Spleen (tissue), 11 donors: ENCODE data around the gene C1orf159. TPM values are rescaled to one million over a fixed set of nuclear protein-coding genes. Genes with fewer than 3 reads are reported as not detected.
A peak's percentile ranks its signal among the peaks of the same experiment; 100 is the strongest.

Experiments used
- DNase-seq: peaks from one replicate; pipeline ENCODE4 v3.0.0-alpha.2; 2020
- H3K27ac ChIP-seq, 8 donors: fragments of 200-600 bp; sonication (generic) in 7 of 8; 1 replicate in 4 of 8; 2 replicates in 4 of 8; pipeline versions ENCODE4 v1.5.0 to v1.8.0; 2016 to 2021; ENCODE audit warnings: inconsistent platforms in 4 of 8, mild to moderate bottlenecking in 4 of 8, moderate library complexity in 1 of 8
- H3K27me3 ChIP-seq, 7 donors: fragments of 200-600 bp; sonication (generic) in 6 of 7; replicated peaks in 1 of 7; 1 replicate in 4 of 7; 2 replicates in 3 of 7; pipeline versions ENCODE4 v1.5.0 to v1.8.0; 2016 to 2021; ENCODE audit warnings: inconsistent platforms in 3 of 7, mild to moderate bottlenecking in 1 of 7
- H3K36me3 ChIP-seq, 6 donors: fragments of 200-600 bp; sonication (generic) in 5 of 6; 1 replicate in 4 of 6; 2 replicates in 2 of 6; pipeline versions ENCODE4 v1.5.0 to v1.8.0; 2016 to 2021; ENCODE audit warnings: inconsistent platforms in 2 of 6
- H3K4me1 ChIP-seq, 6 donors: fragments of 200-600 bp; sonication (generic) in 5 of 6; 1 replicate in 3 of 6; 2 replicates in 3 of 6; pipeline versions ENCODE4 v1.5.0 to v1.8.0; 2016 to 2021; ENCODE audit warnings: inconsistent platforms in 3 of 6
- H3K4me3 ChIP-seq, 8 donors: fragments of 200-600 bp; sonication (generic) in 7 of 8; 1 replicate in 4 of 8; 2 replicates in 4 of 8; pipeline versions ENCODE4 v1.5.0 to v1.8.0; 2016 to 2021; ENCODE audit warnings: inconsistent platforms in 4 of 8, mild to moderate bottlenecking in 4 of 8, moderate library complexity in 2 of 8
- H3K9me3 ChIP-seq, 8 donors: fragments of 200-600 bp; sonication (generic) in 7 of 8; 1 replicate in 4 of 8; 2 replicates in 4 of 8; pipeline versions ENCODE4 v1.5.0 to v1.8.0; 2016 to 2021; ENCODE audit warnings: inconsistent platforms in 4 of 8
- CTCF ChIP-seq, 11 experiments: fragments of 200-600 bp in 7 of 11; fragments of 450-650 bp in 4 of 11; sonication (generic) in 4 of 11; IDR thresholded peaks in 8 of 11; conservative IDR thresholded peaks in 3 of 11; 1 replicate in 7 of 11; 2 replicates in 4 of 11; pipeline versions ENCODE4 v1.4.0 to v1.8.0; 2016 to 2021; ENCODE audit warnings: antibody characterized with exemption in 11 of 11, inconsistent platforms in 4 of 11, mild to moderate bottlenecking in 1 of 11
- POLR2A ChIP-seq, 3 donors: fragments of 450-650 bp; IDR thresholded peaks; one replicate each; pipeline ENCODE4 v1.5.1; 2017; ENCODE audit warnings: antibody characterized with exemption in 3 of 3, mild to moderate bottlenecking in 1 of 3
- POLR2AphosphoS5 ChIP-seq, 3 donors: sonication (generic); formaldehyde crosslinking; IDR thresholded peaks; one replicate each; pipeline ENCODE4 v1.5.1; 2017; ENCODE audit warnings: antibody characterized with exemption in 3 of 3
- WGBS, 5 donors: extraction: QIAGEN DNeasy Blood & Tissue Kit in 3 of 5; methylation state at CpG; one replicate each; pipeline versions ENCODE4 v1.1.5 to v1.1.7; 2013 to 2018; 5-methylcytosine and 5-hydroxymethylcytosine counted together
- intact Hi-C: fragments of 100-400 bp; cut with DNase I; formaldehyde crosslinking; loops from one replicate; pipeline ENCODE4 v1.15.0; 2023; ENCODE audit warnings: low total_unique reads
- polyA plus RNA-seq, 3 donors: library from polyadenylated mRNA; stranded (reverse); fragments of 200-250 nt; gene quantifications; one replicate each; pipeline ENCODE4 v1.2.1, GENCODE V29; 2013
- total RNA-seq, 7 donors: library from RNA; depleted of rRNA in 3 of 7; stranded (reverse); fragments of >200 nt in 3 of 7; fragmentation: NEBNext Ultra II Directional in 4 of 7; extraction: Animal tissue kit (Norgen Biotek cat#: 25700) in 4 of 7; gene quantifications; one replicate each; pipeline versions ENCODE4 v1.1.0 to v1.2.1, GENCODE V29; 2016 to 2021
- donor health status: healthy with polysubstance abuse.
- donor health status: DM: no; HTN: no; CAD: no; lungs with moderate emphysema.
- donor health status: DM: no; HTN: no; CAD: no.
- donor health status: Bipolar disorder and iron deficiency.
- donor health status: healthy.
- donor health status: DM: no; HTN: no; CAD: no.
- donor health status: DM: yes; HTN: yes; CAD: no.

The C1orf159 gene
- total and polyA plus RNA-seq, 10 donors = 8.5 to 25.7 (median 18.8) TPM

- TF ChIP-seq POLR2A (IDR thresholded peaks at IDR 0.05) (no peak), CTCF (IDR thresholded peaks at IDR 0.05 in 8 of 11, conservative IDR thresholded peaks at IDR 0.05 in 3 of 11) (no peak), POLR2AphosphoS5 (IDR thresholded peaks at IDR 0.05) (no peak)
- Histone ChIP-seq H3K4me3 (peak overlapping the region in 1 of 8 donors; percentile 67), H3K27ac (no peak overlapping the region), H3K27me3 (peaks cover 0 to 46% (median 16%) of the 10 kb centered on the region in 7 donors), H3K9me3 (peaks cover 0 to 3% (median 0%) of the 10 kb centered on the region in 8 donors), H3K36me3 (peaks cover 0 to 20% (median 0%) of the 10 kb centered on the region in 6 donors), H3K4me1 (peaks cover 13 to 29% (median 22%) of the 10 kb centered on the region in 6 donors)
- intact Hi-C loops = no loop called here
- WGBS, 5 donors = 64 to 83% (median 68%) methylated on average over 36 to 55 of the region's 60 CpGs
- DNase-seq = no peak
Measured at GRCh38 chr1:1041092-1041523, 74.8 kb downstream of the C1orf159 start.

GRCh38 chr1:1040004-1040991, 75.6 kb downstream of the C1orf159 start:
- TF ChIP-seq POLR2AphosphoS5 (IDR thresholded peaks at IDR 0.05) = peak; percentile 22 to 68 (median 59)
- TF ChIP-seq POLR2A (IDR thresholded peaks at IDR 0.05) = no peak
- peak in 4 of 11 experiments; percentile 14 to 20 (median 18) for TF ChIP-seq CTCF (IDR thresholded peaks at IDR 0.05 in 8 of 11, conservative IDR thresholded peaks at IDR 0.05 in 3 of 11)
- Histone ChIP-seq H3K27me3 (peaks cover 0 to 54% (median 16%) of the 10 kb centered on the region in 7 donors), H3K9me3 (peaks cover 0 to 3% (median 0%) of the 10 kb centered on the region in 8 donors), H3K27ac (no peak overlapping the region), H3K36me3 (peaks cover 0 to 11% (median 0%) of the 10 kb centered on the region in 6 donors), H3K4me1 (peaks cover 13 to 29% (median 22%) of the 10 kb centered on the region in 6 donors), H3K4me3 (peak overlapping the region; percentile 22 to 67 (median 40))
- intact Hi-C loops = no loop called here
- peak; percentile 92 for DNase-seq
- WGBS, 5 donors = 3 to 6% (median 4%) methylated on average over 46 to 98 of the region's 99 CpGs

GRCh38 chr1:1039145-1039910, 76.6 kb downstream of the C1orf159 start:
- peaks cover 13 to 34% (median 23%) of the 10 kb centered on the region in 6 donors for H3K4me1 ChIP-seq
- peaks cover 0 to 3% (median 0%) of the 10 kb centered on the region in 8 donors for H3K9me3 ChIP-seq
- no peak for DNase-seq
- no peak for TF ChIP-seq CTCF (IDR thresholded peaks at IDR 0.05 in 8 of 11, conservative IDR thresholded peaks at IDR 0.05 in 3 of 11)
- TF ChIP-seq POLR2AphosphoS5 (IDR thresholded peaks at IDR 0.05) = no peak
- TF ChIP-seq POLR2A (IDR thresholded peaks at IDR 0.05) = no peak
- intact Hi-C loops = no loop called here
- peaks cover under 1 to 64% (median 21%) of the 10 kb centered on the region in 7 donors for H3K27me3 ChIP-seq
- no peak overlapping the region for H3K27ac ChIP-seq
- whole genome bisulfite sequencing, 5 donors = 20 to 36% (median 28%) methylated on average over 16 to 17 of the region's 17 CpGs
- peaks cover 0 to 5% (median 0%) of the 10 kb centered on the region in 6 donors for H3K36me3 ChIP-seq
- H3K4me3 ChIP-seq = peak overlapping the region in 4 of 8 donors; percentile 40 to 67 (median 47)
